ENCODE results near the gene TEKT3.

GRCh38 chr17:15284107-15284506 is 57.3 kb downstream of the TEKT3 start:
- no peak for TF ChIP-seq SP2 (tag by site-specific recombination; IDR thresholded peaks at IDR 0.05)
- TF ChIP-seq ZBTB44 (tag by site-specific recombination; IDR thresholded peaks at IDR 0.05): no peak
- TF ChIP-seq ZSCAN18 (tag by site-specific recombination; IDR thresholded peaks at IDR 0.05): no peak
- TF ChIP-seq CTCF (tag by site-specific recombination; IDR thresholded peaks at IDR 0.05): no peak
- no peak for TF ChIP-seq ZNF704 (tag by site-specific recombination; IDR thresholded peaks at IDR 0.05)
- no peak for TF ChIP-seq ZNF692 (tag by site-specific recombination; IDR thresholded peaks at IDR 0.05)
- TF ChIP-seq TRIM28 (IDR thresholded peaks at IDR 0.05; ENCODE audit: borderline replicate concordance, low read length): no peak
- no peak for TF ChIP-seq ZNF658 (tag by site-specific recombination; IDR thresholded peaks at IDR 0.05)
- TF ChIP-seq ZNF354C (tag by site-specific recombination; IDR thresholded peaks at IDR 0.05; ENCODE audit: borderline replicate concordance, low read depth): no peak
- no peak for TF ChIP-seq ZNF366 (tag by site-specific recombination; conservative IDR thresholded peaks at IDR 0.05)
- TF ChIP-seq PATZ1 (tag by site-specific recombination; IDR thresholded peaks at IDR 0.05): no peak
